Colon (tissue), 2 donors: ENCODE data around the gene CRYBG3.
"Not testable (repeated sequence)": the region's sequence is repeated elsewhere in the genome, so short reads cannot be mapped to it uniquely, and the experiment has no call there.

Experiments
- FAIRE-seq: peaks from 2 replicates; lab custom pipeline; 2012; peaks lifted over from hg19 to GRCh38; lab: Jason Lieb, UNC
- donor health status: control.
- donor health status: control.

The CRYBG3 gene

GRCh38 chr3:97899331-97899730 is 77.5 kb downstream of the CRYBG3 start:
- no peak for FAIRE-seq

- FAIRE-seq = no peak
Observed at GRCh38 chr3:97901313-97902248, 79.8 kb downstream of the CRYBG3 start.

DNA sequence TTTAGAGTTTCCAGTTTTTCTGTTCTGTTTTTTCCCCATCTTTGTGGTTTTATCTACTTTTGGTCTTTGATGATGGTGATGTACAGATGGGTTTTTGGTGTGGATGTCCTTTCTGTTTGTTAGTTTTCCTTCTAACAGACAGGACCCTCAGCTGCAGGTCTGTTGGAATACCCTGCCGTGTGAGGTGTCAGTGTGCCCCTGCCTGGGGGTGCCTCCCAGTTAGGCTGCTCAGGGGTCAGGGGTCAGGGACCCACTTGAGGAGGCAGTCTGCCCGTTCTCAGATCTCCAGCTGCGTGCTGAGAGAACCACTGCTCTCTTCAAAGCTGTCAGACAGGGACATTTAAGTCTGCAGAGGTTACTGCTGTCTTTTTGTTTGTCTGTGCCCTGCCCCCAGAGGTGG is 88.0 kb downstream of the CRYBG3 start:
- not testable (repeated sequence) for FAIRE-seq

- not testable (repeated sequence) for FAIRE-seq
Observed at GRCh38 chr3:97910236-97910831, 88.5 kb downstream of the CRYBG3 start.

GRCh38 chr3:97910931-97911351 is 89.1 kb downstream of the CRYBG3 start:
- no peak for FAIRE-seq

- no peak for FAIRE-seq
Observed at GRCh38 chr3:97911459-97911858, 89.6 kb downstream of the CRYBG3 start.

- no peak for FAIRE-seq
Observed at GRCh38 chr3:97914388-97914787, 92.6 kb downstream of the CRYBG3 start.

DNA sequence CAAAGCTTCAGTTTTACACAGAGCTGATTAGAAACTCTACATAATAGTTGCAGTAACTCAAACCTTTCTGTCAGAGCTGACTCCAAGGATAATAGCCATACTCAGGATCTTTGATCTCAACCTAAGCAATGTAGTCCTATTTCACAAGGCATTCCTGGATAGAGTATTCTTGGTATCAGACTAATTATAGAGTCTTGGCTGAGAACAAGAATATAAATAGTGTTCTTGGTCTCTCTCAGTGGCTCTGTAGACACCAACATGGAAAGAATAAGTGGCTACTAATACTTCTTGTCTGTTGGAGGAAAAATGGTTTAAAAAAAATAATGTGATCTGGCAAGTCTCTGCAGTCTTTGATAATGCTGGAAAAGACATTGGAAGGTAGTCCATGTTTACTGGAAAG is 94.8 kb downstream of the CRYBG3 start:
- no peak for FAIRE-seq

- no peak for FAIRE-seq
Observed at GRCh38 chr3:97917813-97918536, 96.2 kb downstream of the CRYBG3 start.

DNA sequence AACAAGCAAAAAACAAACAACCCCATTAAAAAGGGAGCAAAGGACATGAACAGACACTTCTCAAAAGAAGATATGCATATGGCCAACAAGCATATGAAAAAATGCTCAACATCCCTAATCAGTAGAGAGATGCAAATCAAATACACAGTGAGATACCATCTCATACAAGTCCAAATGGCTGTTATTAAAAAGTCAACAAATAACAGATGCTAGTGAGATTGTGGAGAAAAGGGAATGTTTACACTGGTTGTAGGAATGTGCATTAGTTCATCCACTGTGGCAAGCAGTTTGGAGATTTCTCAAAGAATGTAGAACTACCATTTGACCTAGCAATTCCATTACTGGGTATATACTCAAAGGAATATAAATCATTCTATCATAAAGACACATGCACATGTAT is 105.9 kb downstream of the CRYBG3 start:
- FAIRE-seq = no peak

DNA sequence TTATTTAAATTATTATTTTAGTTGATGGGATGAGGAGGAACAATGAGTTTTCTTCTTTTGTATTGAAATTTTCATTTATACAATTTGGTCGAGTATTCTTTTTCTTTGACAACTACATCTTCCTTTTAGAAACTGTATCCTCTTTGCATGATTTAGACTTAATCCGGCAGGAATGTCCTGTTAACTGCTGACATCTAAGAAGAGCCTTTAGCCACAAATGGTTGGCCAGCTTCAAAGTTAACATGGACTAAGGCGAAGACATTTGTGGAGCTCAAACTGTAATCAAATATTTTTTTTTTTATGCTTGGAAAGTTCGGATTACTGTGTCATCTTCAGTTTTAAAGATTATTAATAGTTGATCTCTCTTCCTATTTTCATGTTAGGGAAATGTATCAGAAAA is 107.2 kb downstream of the CRYBG3 start:
- FAIRE-seq = no peak

- FAIRE-seq = no peak
Observed at GRCh38 chr3:97930018-97930417, 108.2 kb downstream of the CRYBG3 start.

DNA sequence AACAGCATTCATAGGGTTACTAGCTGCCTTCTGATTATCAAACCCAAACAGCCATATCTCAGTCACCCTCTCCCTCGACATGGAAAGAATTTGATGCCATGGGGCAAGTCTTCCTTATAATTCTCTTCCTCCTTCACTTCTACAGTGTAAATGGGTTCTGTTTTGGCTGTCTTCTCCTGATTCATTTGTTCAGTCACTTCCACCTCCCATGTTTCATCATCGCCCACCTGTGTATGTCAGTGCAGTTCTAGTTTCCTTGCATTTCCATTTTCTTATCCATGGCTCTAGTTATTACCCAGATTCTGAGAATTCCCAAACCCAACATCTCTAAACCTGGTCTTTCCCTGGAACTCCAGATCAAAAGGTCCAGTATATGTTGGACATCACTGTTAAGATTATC is 109.4 kb downstream of the CRYBG3 start:
- FAIRE-seq = no peak

- FAIRE-seq = no peak
Observed at GRCh38 chr3:97932387-97932801, 110.6 kb downstream of the CRYBG3 start.

GRCh38 chr3:97934980-97935695 is 113.3 kb downstream of the CRYBG3 start:
- FAIRE-seq = no peak

DNA sequence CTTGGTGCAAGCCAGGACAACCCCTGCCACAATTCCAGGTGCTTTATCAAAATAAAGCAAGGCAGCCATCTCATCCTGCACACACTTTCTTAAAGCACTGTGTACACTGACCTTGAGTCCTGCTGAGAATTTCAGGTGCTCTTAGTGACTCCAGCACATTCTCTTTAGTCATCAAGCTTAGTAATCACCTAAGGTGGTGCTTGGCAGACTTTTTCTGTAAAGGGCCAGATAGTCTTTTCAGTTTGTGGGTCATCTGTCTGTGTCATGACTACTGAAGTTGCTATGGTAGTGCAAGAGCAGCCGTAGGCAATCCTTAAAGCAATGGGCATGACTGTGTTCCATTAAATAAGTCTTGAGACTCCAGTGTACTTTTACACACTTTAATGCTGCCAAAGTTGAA is 114.0 kb downstream of the CRYBG3 start:
- FAIRE-seq = no peak

DNA sequence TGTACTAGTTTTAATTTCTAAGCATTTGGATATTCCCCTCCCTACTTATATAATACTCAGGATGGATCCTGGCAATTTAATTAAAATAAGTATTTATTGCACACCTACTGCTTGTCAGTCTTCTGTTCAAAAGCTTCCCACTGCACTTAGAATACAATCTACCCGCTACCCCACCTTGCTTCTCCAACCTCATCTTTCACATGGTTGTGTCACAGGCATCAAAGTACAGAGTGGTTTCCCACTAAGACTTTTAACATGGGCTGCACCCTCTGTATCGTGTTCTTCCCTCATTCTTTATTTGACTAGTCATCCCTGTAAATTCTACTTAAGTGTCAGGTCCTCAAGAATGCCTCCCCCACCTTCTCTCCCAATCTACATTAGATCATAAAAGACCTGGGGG is 115.4 kb downstream of the CRYBG3 start:
- FAIRE-seq = no peak

DNA sequence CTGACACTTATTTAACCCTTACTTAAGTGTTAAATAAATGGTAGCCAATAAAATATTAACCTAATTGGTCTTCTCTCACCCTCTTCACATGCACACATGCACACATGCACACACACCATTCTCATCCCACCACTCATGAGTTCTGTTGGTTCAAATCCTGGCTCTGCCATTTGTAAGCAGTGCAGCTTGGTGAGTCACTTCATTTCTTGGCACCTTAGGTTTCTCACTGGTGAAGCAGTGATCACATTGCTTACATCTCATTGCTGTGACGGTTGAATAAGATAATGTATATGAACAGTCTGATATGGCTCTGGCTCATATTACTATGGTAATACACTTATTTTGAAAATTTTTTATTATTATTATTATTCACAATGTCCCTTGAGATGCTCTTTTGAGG is 116.6 kb downstream of the CRYBG3 start:
- FAIRE-seq = no peak

DNA sequence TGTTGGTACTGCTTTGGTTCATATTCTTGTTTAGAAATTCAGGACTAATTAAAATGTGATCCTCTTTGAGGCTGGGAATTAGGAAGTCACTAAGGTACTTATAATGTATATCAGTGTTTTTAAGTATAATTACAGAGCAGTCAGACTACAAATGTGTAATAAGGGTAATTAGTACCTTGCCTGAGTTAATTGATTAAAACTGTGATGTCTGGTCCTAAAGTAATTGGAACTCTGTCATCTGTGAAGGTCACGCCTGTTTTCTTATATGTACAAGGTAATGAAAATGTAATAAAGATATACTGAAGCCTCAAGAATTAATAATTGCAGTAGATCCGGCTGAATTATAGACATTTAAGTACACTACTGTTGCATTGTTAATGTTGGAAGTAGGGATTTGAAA is 117.6 kb downstream of the CRYBG3 start:
- no peak for FAIRE-seq

DNA sequence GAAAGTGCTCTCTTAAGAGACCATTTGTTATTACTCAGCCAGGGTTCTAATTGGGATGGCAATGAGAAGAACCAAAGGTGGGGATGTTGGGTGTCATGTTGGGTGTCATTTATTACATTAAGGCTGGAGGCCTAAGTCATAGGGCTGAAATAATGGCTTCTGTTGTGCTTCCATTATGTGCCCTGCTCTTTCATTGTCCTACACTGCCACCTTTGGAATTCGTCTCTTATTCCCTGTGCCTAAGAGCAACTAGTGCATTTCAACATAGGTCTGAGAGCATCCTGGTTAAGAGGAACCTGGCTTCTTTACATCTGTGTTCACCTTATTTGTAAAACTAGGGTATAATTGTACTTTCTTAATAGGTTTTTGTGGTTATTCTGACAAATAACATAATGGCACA is 118.2 kb downstream of the CRYBG3 start:
- no peak for FAIRE-seq

- no peak for FAIRE-seq
Observed at GRCh38 chr3:97942801-97943546, 121.2 kb downstream of the CRYBG3 start.
